PC-3 (cell line): Measurements from ENCODE around the gene AKAIN1. TPM values are rescaled to one million over a fixed set of nuclear protein-coding genes. Genes with fewer than 3 reads are reported as not detected.

Source experiments
- ATAC-seq: fragments of 200-7000 bp; cut with Tn5 transposase; 2 replicates; pipeline ENCODE4 v1.9.1; 2020; ENCODE audit warnings: mild to moderate bottlenecking, moderate library complexity
- BruUV-seq: library from RNA; stranded (reverse); fragments of 400-500 nt; replicated peaks from 2 replicates; lab custom pipeline; 2021; lab: Mats Ljungman, UMichigan
- CTCF ChIA-PET: fragments of 300-600 bp; sonication (Branson Sonifier 250); formaldehyde crosslinking; loops from one replicate; lab custom pipeline; 2022; ENCODE audit warnings: antibody characterized with exemption; lab: Charles Lee
- POLR2A ChIA-PET: fragments of 300-600 bp; sonication (Branson Sonifier 250); formaldehyde crosslinking; loops from one replicate; lab custom pipeline; 2022; ENCODE audit warnings: antibody characterized with exemption; ENCODE audit not compliant: unreplicated experiment; lab: Charles Lee
- DNase-seq: peaks from one replicate; pipeline ENCODE4 v3.0.0-alpha.2; 2015
- H2AFZ ChIP-seq: fragments of 300-600 bp; sonication (generic); 2 replicates; pipeline ENCODE4 v1.6.0; 2016; ENCODE audit warnings: antibody characterized with exemption, low read length
- H3F3A ChIP-seq: fragments of 300-600 bp; sonication (generic); one replicate; pipeline ENCODE4 v1.6.0; 2017; ENCODE audit warnings: antibody characterized with exemption, low read length, control low read depth, mild to moderate bottlenecking; ENCODE audit not compliant: unreplicated experiment
- H3K27ac ChIP-seq: fragments of 300-600 bp; sonication (generic); 2 replicates; pipeline ENCODE4 v1.5.1; 2016; ENCODE audit warnings: mild to moderate bottlenecking, low read length
- H3K27me3 ChIP-seq: fragments of 300-600 bp; sonication (generic); 2 replicates; pipeline ENCODE4 v1.6.1; 2016; ENCODE audit warnings: low read length, mixed read lengths
- H3K36me3 ChIP-seq: fragments of 300-600 bp; sonication (generic); 2 replicates; pipeline ENCODE4 v1.6.1; 2016; ENCODE audit warnings: low read depth, mixed run types, low read length, mixed read lengths
- H3K4me1 ChIP-seq: fragments of 300-600 bp; sonication (generic); 2 replicates; pipeline ENCODE4 v1.5.1; 2016; ENCODE audit warnings: low read length; ENCODE audit not compliant: insufficient read depth
- H3K4me2 ChIP-seq: fragments of 300-600 bp; sonication (generic); 2 replicates; pipeline ENCODE4 v1.6.0; 2016; ENCODE audit warnings: low read length
- H3K4me3 ChIP-seq: fragments of 300-600 bp; sonication (generic); 2 replicates; pipeline ENCODE4 v1.5.1; 2016; ENCODE audit warnings: mild to moderate bottlenecking, low read length, mixed read lengths
- H3K79me2 ChIP-seq: fragments of 300-600 bp; sonication (generic); 2 replicates; pipeline ENCODE4 v1.6.1; 2017; ENCODE audit warnings: low read length, mixed read lengths
- H3K9ac ChIP-seq: fragments of 300-600 bp; sonication (generic); 2 replicates; pipeline ENCODE4 v1.6.0; 2016; ENCODE audit warnings: mild to moderate bottlenecking, low read length
- H3K9me2 ChIP-seq: fragments of 300-600 bp; sonication (generic); replicated peaks from 2 replicates; pipeline ENCODE4 v1.6.1; 2016; ENCODE audit warnings: mixed run types, low read length, mixed read lengths
- H3K9me3 ChIP-seq: fragments of 300-600 bp; sonication (generic); 2 replicates; pipeline ENCODE4 v1.6.1; 2016; ENCODE audit warnings: low read length, mixed read lengths
- H4K20me1 ChIP-seq: fragments of 300-600 bp; sonication (generic); 2 replicates; pipeline ENCODE4 v1.6.1; 2016; ENCODE audit warnings: low read length, mixed read lengths
- EZH2 ChIP-seq: fragments of 300-600 bp; sonication (generic); IDR thresholded peaks from one replicate; pipeline ENCODE4 v1.6.1; 2017; ENCODE audit warnings: antibody characterized with exemption, mild to moderate bottlenecking, low read length; ENCODE audit not compliant: unreplicated experiment
- EZH2phosphoT487 ChIP-seq: fragments of 300-600 bp; sonication (generic); IDR thresholded peaks from 2 replicates; pipeline ENCODE4 v1.6.1; 2018; ENCODE audit warnings: mild to moderate bottlenecking, antibody characterized with exemption, low read length, borderline replicate concordance
- intact Hi-C: fragments of 100-400 bp; cut with micrococcal nuclease; formaldehyde crosslinking; loops from 2 replicates; pipeline ENCODE4 v1.9.0; 2023
- total RNA-seq: library from RNA; depleted of rRNA; stranded (reverse); fragments of >200 nt; gene quantifications from 2 replicates; pipeline ENCODE4 v1.2.3, GENCODE V29; 2014
- TF ChIP-seq, protein P1 (sequence below): fragments of 300-600 bp; sonication (generic); conservative IDR thresholded peaks from 2 replicates; pipeline ENCODE4 v1.5.1; 2017; ENCODE audit warnings: antibody characterized with exemption, low read depth, mild to moderate bottlenecking, low read length

AKAIN1 gene
- total RNA-seq, 1 experiment from 2014 or later: not detected

DNA sequence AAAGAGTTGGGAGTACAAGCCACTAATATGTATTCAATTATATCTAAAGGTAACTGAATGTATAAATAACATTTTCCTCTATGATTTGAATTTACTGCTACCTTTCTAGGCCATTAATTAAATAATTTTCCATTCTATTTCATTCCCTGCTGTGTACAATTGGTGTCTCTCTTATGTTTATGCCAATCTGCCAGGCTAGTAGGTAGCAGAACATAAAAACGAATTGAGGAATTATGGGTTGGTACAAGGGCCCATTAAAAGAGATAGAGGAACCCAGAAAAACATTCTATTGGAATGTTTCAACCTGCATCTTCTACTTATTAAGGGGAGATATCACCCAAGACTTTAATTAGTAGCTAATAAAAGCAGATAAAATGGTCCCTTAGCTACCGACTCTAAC, 32.2 kb downstream of the AKAIN1 start:
- Histone ChIP-seq H3K79me2 (no peaks in the 10 kb centered on the region), H3K9me3 (0 out of 2 replicates have a peak, but pooled peaks cover 3% of the 10 kb centered on the region), H4K20me1 (no peaks in the 10 kb centered on the region), H3K9me2 (no peaks in the 10 kb centered on the region), H3K27me3 (no peaks in the 10 kb centered on the region), H3K9ac (no peak overlapping the region), H3K4me3 (no peak overlapping the region), H2AFZ (no peak overlapping the region), H3F3A (no peaks in the 10 kb centered on the region), H3K36me3 (no peaks in the 10 kb centered on the region), H3K4me1 (no peaks in the 10 kb centered on the region), H3K4me2 (no peak overlapping the region), H3K27ac (no peak overlapping the region)
- intact Hi-C loops: no loop called here
- ATAC-seq (no peak), DNase-seq (no peak)
- POLR2A ChIA-PET: no interaction called here
- no TSS peak for BruUV-seq
- TF ChIP-seq EZH2phosphoT487: no peak
- CTCF ChIA-PET: no interaction called here

GRCh38 chr18:5162111-5162510, 34.9 kb downstream of the AKAIN1 start:
- no peaks in the 10 kb centered on the region for H3F3A ChIP-seq
- TF ChIP-seq, protein P1, sequence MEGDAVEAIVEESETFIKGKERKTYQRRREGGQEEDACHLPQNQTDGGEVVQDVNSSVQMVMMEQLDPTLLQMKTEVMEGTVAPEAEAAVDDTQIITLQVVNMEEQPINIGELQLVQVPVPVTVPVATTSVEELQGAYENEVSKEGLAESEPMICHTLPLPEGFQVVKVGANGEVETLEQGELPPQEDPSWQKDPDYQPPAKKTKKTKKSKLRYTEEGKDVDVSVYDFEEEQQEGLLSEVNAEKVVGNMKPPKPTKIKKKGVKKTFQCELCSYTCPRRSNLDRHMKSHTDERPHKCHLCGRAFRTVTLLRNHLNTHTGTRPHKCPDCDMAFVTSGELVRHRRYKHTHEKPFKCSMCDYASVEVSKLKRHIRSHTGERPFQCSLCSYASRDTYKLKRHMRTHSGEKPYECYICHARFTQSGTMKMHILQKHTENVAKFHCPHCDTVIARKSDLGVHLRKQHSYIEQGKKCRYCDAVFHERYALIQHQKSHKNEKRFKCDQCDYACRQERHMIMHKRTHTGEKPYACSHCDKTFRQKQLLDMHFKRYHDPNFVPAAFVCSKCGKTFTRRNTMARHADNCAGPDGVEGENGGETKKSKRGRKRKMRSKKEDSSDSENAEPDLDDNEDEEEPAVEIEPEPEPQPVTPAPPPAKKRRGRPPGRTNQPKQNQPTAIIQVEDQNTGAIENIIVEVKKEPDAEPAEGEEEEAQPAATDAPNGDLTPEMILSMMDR: no peak
- TF ChIP-seq EZH2: no peak
- no peak for TF ChIP-seq EZH2phosphoT487
- H3K9ac ChIP-seq: no peak overlapping the region
- ChIA-PET CTCF (no interaction called here), POLR2A (no interaction called here)
- H3K36me3 ChIP-seq: no peaks in the 10 kb centered on the region
- no TSS peak for BruUV-seq
- H3K27me3 ChIP-seq: no peaks in the 10 kb centered on the region
- ATAC-seq (no peak), DNase-seq (no peak)
- H3K9me3 ChIP-seq: no peaks in the 10 kb centered on the region
- no peak overlapping the region for H3K4me2 ChIP-seq
- no peaks in the 10 kb centered on the region for H3K9me2 ChIP-seq
- H3K4me1 ChIP-seq: no peaks in the 10 kb centered on the region
- H4K20me1 ChIP-seq: no peaks in the 10 kb centered on the region
- H3K4me3 ChIP-seq: no peak overlapping the region
- H3K27ac ChIP-seq: no peak overlapping the region
- intact Hi-C loops: no loop called here
- no peak overlapping the region for H2AFZ ChIP-seq
- no peaks in the 10 kb centered on the region for H3K79me2 ChIP-seq

DNA sequence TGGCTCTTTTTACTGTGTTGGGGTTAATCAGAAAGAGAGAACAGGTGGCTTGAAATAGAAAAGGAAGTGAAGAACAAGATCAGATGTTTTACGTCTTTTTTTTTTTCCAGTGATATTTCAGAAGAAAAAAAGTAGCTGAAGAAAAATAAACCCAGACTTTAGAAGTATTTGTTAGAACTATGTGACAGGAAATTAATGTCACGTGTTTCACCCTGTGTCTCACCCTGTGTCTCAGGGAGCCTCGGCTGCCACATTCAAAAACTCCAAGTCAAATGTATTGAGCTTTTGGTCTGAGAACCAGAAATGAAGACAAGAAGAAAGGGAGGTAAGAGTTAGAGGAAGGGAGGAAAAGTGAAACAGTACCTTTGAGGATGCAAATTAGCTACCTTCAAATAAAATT, 38.0 kb downstream of the AKAIN1 start:
- no peak overlapping the region for H3K4me2 ChIP-seq
- no peaks in the 10 kb centered on the region for H3K79me2 ChIP-seq
- no TSS peak for BruUV-seq
- 0 out of 2 replicates have a peak, but pooled peaks cover 7% of the 10 kb centered on the region for H3K27me3 ChIP-seq
- H3K36me3 ChIP-seq: no peaks in the 10 kb centered on the region
- ChIA-PET CTCF (no interaction called here), POLR2A (no interaction called here)
- no peaks in the 10 kb centered on the region for H3K4me1 ChIP-seq
- no peaks in the 10 kb centered on the region for H4K20me1 ChIP-seq
- no peak overlapping the region for H3K4me3 ChIP-seq
- no peak for DNase-seq
- no peak for ATAC-seq
- intact Hi-C loops: no loop called here
- H3K9me2 ChIP-seq: no peaks in the 10 kb centered on the region
- no peaks in the 10 kb centered on the region for H3F3A ChIP-seq
- H3K27ac ChIP-seq: no peak overlapping the region
- TF ChIP-seq, protein P1: no peak
- TF ChIP-seq EZH2: no peak
- no peak for TF ChIP-seq EZH2phosphoT487
- no peaks in the 10 kb centered on the region for H3K9me3 ChIP-seq
- no peak overlapping the region for H3K9ac ChIP-seq
- H2AFZ ChIP-seq: no peak overlapping the region
